ENCODE results near the gene SNAP29. TPM values are rescaled to one million over a fixed set of nuclear protein-coding genes. Genes with fewer than 3 reads are reported as not detected.

Gene SNAP29
- total RNA-seq: 17.2 and 17.4 TPM in 2 replicates

GRCh38 chr22:20858615-20859416 lies at the start of gene SNAP29, which contains the start of gene PI4KA:
Gene SNAP29 (plus strand): TSS chr22:20859007. CDS start chr22:20859111, 104 bp downstream.
Gene PI4KA (minus strand): TSS chr22:20858811. CDS start chr22:20858725, 86 bp downstream.

DNA sequence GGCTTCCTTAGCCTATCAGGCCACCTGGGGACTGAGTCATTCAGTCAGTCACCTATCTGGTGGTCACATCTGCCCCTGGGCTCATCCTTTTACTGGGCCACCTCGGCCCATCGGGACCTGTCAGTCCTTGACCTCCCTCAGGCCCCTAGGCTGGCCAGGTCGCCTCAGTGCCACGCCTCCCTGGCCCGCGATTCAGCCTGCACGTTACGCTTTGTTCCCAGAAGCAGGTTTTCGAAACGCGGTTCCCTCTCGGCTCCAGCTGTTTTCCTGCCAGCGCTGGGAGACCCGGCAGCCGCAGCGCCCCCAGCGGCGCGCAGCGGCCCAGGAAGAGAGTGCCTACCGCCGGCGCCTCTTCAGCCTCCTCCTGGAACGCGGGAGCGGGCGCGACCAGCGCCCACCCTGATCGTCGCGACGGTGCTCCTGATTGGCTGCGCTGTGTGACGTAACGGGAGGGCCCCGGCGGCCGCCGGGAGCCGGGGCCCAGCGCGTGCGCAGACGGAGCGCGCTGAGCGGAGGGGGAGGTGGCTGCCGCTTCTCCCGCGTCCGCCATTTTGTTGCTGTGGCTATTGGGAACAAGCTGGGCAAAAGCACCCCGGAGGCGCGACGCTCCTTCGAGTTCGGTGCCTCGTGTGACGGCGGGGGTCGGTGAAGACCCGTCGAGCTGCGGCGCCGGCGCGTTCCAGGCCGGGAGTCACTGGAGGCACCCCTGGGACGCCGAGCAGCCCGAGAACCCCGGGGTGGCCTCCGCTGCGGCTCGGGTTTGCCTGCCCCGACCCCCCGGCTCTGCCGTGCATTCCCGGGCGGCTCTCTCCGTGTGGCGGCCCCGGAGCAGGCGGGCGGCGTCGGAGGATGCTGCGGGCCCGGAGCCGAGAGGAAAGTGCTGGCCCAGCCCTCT lies 58.4 kb downstream of the SNAP29 start, which contains the start of gene CRKL:
Gene CRKL (plus strand): TSS at position 492 of the 895 bp plus-strand sequence. CDS start 528 bp downstream, outside the sequence.

Other genes starting within 250 kb of the SNAP29 start
- gene SERPIND1, start 84.9 kb upstream of the SNAP29 start, total RNA-seq: not detected in 2 replicates
- gene PI4KA, start 196 bp upstream of the SNAP29 start, total RNA-seq: 59.7 and 68.8 TPM in 2 replicates
- 46.0 and 48.5 TPM in 2 replicates for gene CRKL, start 58.4 kb downstream of the SNAP29 start, total RNA-seq
- gene AIFM3, start 108.2 kb downstream of the SNAP29 start, total RNA-seq: 0.36 and 0.49 TPM in 2 replicates
- gene LZTR1, start 123.3 kb downstream of the SNAP29 start, total RNA-seq: 90.1 and 91.0 TPM in 2 replicates
- 30.7 and 31.3 TPM in 2 replicates for gene THAP7, start 143.1 kb downstream of the SNAP29 start, total RNA-seq
- gene P2RX6, start 156.2 kb downstream of the SNAP29 start, total RNA-seq: 11.5 and 14.0 TPM in 2 replicates
- gene SLC7A4, start 173.6 kb downstream of the SNAP29 start, total RNA-seq: 11.5 and 34.5 TPM in 2 replicates
- 0.16 and 0.36 TPM in 2 replicates for gene LRRC74B, start 186.9 kb downstream of the SNAP29 start, total RNA-seq